GM18502 (cell line): Measurements from ENCODE around the gene ATP5ME.
"Not testable (repeated sequence)": the region's sequence is repeated elsewhere in the genome, so short reads cannot be mapped to it uniquely, and the experiment has no call there.

ENCODE experiments used
- ATAC-seq: cut with Tn5 transposase; IDR thresholded peaks from one replicate; pipeline ENCODE4 v1.9.1; 2021; ENCODE audit warnings: mild to moderate bottlenecking; ENCODE audit not compliant: unreplicated experiment, poor library complexity

ATP5ME gene, protein sequence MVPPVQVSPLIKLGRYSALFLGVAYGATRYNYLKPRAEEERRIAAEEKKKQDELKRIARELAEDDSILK

DNA sequence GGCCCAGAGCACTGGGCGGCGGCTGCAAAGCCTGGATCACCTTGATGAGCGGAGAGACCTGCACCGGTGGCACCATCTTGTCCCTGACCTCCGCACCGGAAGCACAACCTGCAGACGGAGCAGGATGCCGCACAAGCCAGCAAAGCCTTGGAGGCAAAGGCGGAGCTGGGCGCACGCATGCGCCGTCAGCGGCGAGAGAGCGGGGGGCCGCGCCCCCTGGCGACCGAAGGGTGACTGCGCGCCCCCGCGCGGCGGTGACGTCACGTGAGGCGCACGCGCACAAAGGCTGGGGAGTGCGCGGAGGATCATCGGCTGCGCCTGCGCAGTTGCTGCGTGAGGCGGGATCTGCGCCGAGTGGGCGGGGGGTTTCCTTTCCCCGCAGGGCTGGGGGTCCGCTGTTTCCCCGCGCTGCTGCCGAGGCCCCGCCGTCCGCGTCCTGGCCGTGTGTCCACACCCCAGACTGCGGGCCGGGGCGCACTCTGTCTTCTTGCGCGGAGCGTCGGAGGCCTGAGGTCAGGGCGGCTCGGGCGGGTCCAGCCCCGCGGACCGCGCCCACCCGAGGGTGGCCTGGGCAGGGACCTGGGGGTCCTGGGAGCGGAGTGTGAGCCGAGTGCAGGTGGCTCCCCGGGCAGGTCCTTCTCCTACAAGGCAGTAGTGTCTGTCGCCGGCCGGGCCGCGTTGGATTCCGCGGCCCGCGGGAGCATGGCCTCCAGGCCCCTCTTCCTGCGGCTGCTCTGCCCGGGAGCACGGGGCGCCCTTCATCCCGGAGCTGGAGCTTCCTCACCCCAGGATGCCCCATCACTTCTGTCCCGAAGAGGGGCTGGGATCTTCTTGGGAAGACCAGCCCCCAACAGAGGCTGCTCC lies at the start of gene ATP5ME, which contains the start of gene MYL5:
ATP5ME (minus strand) TSS at position 105 of the 864 bp plus-strand sequence; CDS start at position 76, 29 bp downstream.
MYL5 (plus strand) TSS at position 371 of the 864 bp plus-strand sequence. CDS start 3,485 bp downstream, outside the sequence.
- peak; percentile 81 for ATAC-seq

DNA sequence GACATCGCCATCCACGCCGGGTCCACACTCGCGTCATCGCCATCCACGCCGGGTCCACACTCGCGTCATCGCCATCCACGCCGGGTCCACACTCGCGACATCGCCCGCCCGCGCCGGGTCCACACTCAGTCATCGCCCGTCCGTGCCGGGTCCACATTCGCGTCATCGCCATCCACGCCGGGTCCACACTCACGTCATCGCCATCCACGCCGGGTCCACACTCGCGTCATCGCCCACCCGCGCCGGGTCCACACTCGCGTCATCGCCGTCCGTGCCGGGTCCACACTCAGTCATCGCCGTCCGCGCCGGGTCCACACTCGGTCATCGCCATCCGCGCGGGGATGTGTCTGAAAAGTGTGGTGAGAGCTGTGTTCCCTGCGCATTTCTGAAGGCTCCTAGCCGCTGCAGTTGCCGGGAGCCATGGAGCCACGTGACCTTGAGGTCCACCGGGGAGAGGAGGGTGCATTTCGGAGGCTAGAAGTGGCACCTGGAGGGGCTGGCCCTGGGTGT lies 48.8 kb upstream of the ATP5ME start:
- no peak for ATAC-seq

GRCh38 chr4:722169-722725 lies 48.2 kb upstream of the ATP5ME start:
- no peak for ATAC-seq

GRCh38 chr4:721261-722168 lies 47.4 kb upstream of the ATP5ME start:
- ATAC-seq: no peak

- ATAC-seq: no peak
These were observed 46.2 kb upstream of the ATP5ME start for GRCh38 chr4:720111-720860.

DNA sequence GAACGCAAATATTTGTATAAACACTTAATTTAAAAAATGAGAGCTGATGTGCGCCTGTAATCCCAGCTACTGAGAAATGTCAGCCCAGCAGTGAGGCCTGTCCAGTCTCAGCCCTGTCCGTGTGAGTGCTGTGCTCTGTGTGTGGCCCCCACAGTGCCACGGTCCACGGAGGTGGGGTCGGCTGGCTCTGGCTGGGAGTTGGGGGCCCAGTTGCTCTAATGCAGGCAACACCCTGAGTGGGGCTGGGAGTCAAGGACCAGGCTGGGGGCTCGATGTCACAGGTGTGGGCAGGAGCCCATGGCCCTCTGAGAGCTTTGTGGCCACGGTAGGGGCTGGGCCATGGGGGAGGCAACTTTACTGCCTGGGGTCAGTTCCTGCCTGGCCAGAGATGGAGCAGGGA lies 44.4 kb upstream of the ATP5ME start:
- ATAC-seq: no peak

DNA sequence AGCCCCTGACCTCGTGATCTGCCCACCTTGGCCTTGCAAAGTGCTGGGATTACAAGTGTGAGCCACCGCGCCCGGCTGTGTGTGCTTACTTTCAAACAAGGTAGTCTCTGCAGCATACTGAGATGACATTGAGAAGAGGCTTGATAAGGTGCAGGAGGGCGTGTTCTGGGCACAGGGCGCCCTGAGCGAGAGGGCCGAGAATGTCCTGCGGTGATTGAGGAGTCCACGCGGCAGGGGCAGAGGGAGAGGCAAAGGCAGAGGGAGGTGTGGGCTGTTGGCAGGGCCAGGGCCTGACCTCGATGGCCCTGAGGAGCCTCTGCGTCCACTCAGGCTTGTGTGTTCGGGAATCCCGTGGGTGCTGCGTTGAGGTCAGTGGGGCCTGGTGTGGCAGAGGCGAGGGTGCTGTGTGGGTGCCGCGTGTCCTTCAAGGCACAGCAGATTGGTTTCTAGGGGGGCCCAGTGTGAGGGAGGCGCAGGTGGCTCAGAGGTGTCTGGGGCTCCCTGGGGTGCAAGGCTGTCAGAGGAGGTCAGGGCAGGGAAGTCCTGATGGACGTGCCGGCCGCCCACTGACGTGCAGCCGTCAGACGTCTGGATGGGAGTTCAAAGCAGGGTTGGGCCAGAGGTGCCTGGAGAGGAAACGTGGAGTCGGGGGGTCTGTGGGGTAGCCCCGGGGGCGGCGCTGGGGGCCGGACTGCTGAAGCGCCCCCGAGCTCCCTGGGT lies 43.7 kb upstream of the ATP5ME start:
- ATAC-seq: no peak

DNA sequence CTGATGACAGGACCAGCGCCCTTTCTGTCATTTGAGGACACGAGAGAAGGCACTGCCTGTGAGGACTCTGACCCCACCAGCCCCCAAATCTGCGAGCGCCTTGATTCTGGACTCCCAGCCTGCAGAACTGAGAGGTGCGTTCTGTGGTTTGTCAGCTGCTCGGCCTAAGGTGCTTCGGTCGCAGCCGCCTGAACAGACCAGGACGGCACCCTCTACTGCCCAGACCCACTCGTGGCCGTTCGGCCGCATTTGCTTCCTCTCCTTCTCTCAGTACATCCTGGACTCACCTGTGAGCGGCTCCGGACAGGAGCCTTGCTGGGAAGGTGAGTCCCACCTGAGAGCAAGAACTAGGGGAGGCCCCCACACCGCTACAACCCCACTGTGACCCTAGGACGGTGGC lies 40.0 kb upstream of the ATP5ME start:
- ATAC-seq: no peak

DNA sequence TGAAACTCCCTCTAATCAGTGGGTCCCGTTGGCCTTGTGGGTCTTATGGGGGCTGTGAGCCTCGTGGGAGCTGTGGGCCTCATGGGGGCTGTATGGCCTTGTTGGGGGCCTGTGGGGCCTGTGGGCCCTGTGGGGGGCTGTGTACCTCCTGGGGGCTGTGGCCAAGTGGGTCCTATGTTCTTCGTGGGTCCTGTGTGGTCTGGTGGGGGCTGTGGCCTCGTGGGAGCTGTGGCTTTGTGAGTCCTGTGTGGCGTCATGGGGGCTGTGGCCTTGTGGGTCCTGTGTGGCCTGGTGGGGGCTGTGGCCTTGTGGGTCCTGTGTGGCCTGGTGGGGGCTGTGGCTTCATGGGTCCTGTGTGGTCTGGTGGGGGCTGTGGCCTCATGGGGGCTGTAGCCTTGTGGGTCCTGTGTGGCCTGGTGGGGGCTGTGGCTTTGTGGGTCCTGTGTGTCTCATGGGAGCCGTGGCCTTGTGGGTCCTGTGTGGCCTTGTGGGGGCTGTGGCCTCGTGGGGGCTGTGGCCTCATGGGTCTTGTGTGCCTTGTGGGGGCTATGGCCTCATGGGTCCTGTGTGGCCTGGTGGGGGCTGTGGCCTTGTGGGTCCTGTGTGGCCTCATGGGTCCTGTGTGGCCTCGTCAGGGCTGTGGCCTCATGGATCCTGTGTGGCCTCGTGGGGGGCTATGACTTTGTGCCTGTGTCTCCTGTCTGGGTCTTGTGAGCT lies 39.0 kb upstream of the ATP5ME start:
- no peak for ATAC-seq

DNA sequence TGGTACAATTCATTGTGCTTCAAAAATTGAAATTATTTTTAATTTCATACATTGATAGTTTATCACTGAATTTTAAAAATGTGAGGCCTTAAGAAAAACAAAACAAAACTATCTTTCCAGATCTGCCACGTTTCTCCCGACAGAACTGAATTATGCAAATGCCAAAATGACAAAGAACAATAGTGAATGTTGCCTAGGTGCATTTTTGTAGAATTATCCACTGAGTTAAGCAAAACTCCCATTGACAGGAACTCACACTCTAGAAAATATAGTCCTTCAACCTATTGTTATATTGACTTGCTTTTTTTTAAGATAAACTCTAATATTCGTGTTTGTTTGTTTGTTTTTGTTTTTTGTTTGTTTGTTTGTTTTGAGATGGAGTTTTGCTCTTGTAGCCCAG lies 38.0 kb upstream of the ATP5ME start:
- ATAC-seq: no peak

- ATAC-seq: no peak
These were observed 36.8 kb upstream of the ATP5ME start for GRCh38 chr4:710916-711315.

DNA sequence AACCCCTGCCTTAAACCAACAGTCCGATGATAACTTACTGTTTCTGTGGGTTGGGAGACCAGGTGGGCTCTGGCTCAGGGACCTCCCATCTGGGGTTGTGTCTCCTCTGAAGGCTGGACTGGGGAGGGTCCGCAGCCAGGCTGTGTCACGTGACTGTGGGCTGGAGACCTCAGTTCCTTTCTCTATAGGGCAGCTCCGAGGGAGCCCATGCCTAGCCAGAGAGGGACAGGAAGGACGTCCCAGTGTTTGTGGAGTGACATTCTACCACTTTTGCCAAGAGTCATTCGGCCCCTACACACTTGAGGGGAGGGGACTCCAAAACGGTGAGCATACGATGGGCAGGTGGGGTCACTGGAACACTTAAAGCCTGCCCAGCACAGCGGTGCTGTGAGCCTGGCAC lies 36.0 kb upstream of the ATP5ME start:
- no peak for ATAC-seq

DNA sequence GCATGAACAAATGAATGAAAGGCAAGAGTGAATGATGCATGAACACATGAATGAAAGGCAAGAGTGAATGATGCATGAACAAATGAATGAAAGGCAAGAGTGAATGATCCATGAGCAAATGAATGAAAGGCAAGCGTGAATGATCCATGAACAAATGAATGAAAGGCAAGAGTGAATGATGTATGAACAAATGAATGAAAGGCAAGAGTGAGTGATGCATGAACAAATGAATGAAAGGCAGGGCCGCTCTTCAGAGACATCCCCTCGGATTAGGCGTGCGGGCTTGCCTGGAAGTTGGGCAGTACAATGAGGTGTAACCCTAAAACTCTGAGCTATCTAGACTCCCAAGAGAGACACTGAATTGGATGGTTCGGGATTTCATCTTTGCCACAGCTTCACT lies 35.3 kb upstream of the ATP5ME start:
- ATAC-seq: no peak

DNA sequence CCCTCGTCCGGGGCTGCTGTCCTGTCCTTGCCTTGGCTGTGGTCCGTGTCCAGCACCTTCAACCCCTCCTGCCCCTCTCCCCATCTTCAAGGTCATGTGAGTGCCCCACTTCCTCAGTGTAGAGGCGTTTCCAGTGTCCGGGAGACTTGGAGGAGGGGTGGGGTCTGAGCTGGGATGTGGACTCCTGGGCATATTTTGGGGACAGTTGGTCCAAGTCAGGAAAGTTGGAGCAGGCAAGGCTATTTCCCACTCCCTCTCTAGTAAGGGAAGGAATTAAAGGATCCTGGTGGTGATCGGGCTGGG lies 34.5 kb upstream of the ATP5ME start:
- no peak for ATAC-seq

GRCh38 chr4:707929-708630 lies 34.0 kb upstream of the ATP5ME start:
- no peak for ATAC-seq

- no peak for ATAC-seq
These were observed 32.9 kb upstream of the ATP5ME start for GRCh38 chr4:706834-707598.

GRCh38 chr4:706083-706633 lies 32.1 kb upstream of the ATP5ME start:
- not testable (repeated sequence) for ATAC-seq
